GM23248 (cell line): Measurements from ENCODE around the gene RPL39L.

ENCODE experiments used
- EZH2 ChIP-seq: fragments of 200-600 bp; sonication (generic); IDR thresholded peaks from 2 replicates; pipeline ENCODE4 v1.6.1; 2018; ENCODE audit warnings: antibody characterized with exemption, mild to moderate bottlenecking; ENCODE audit not compliant: insufficient read depth, poor library complexity, severe bottlenecking
- EZH2phosphoT487 ChIP-seq: fragments of 200-600 bp; sonication (generic); IDR thresholded peaks from 2 replicates; pipeline ENCODE4 v1.6.1; 2018; ENCODE audit warnings: antibody characterized with exemption, moderate library complexity, mild to moderate bottlenecking, low read depth; ENCODE audit not compliant: insufficient read depth

GRCh38 chr3:187166750-187167149 is 27.5 kb upstream of the RPL39L start:
- TF ChIP-seq EZH2phosphoT487 (no peak), EZH2 (no peak)
